HG02642 (cell line): ENCODE measurements around the gene KIF20B.
"Not testable (repeated sequence)": the region's sequence is repeated elsewhere in the genome, so short reads cannot be mapped to it uniquely, and the experiment has no call there.

Experiments used
- ATAC-seq: cut with Tn5 transposase; IDR thresholded peaks from one replicate; pipeline ENCODE4 v1.9.1; 2021; ENCODE audit warnings: mild to moderate bottlenecking; ENCODE audit not compliant: unreplicated experiment, poor library complexity

KIF20B gene

DNA sequence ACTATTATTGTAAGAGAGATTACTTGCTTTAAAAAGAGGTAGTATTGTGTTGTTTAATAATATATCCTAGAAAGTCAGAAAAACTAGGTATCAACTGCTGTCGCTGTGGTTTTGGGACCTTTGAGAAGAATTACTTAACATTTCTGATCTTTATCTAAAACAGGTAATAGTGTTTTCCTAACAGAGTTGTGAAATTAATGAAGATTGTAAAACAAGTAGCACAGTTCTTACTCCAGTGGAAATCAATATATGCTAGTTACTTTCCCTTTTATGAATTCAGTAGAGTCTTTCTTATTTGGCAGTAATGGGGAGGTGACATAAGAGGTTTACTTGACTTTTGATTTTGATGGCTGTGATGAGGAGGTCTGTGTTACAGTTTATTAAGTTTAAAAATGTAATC, 58.1 kb downstream of the KIF20B start:
- ATAC-seq, result no peak

DNA sequence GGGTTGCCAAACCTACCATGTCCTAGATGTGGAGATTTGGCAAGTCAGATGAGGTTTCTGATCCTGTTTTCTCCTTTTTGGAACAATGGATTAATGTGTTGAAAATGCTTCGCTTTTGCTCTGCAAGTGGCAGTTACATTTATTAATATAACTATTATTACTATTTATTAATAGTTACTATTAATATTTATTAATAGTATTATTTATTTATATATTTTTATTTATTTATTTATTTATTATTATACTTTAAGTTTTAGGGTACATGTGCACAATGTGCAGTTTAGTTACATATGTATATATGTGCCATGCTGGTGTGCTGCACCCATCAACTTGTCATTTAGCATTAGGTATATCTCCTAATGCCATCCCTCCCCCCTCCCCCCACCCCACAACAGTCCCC, 62.3 kb downstream of the KIF20B start:
- ATAC-seq, result not testable (repeated sequence)

GRCh38 chr10:89771684-89772083, 70.3 kb downstream of the KIF20B start:
- no peak for ATAC-seq

DNA sequence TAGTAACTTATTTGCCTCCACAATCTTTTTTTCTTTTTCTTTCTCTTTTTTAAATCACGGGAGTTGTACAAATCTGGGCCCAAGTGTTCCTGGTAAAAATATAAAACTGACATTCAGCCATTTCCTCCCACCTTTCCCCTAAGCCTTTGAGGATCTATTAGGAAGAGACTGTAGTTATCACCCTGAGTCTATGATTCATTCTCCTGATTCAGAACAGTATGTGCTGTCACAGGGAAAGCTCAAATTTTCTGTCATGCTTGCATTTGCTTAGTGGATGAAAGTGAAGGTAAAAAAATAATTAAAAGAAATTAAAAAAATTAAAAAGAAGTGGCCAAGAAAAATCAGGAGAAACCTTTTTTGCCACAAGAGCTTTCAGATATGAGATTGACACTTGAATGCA, 71.7 kb downstream of the KIF20B start:
- ATAC-seq, result no peak

DNA sequence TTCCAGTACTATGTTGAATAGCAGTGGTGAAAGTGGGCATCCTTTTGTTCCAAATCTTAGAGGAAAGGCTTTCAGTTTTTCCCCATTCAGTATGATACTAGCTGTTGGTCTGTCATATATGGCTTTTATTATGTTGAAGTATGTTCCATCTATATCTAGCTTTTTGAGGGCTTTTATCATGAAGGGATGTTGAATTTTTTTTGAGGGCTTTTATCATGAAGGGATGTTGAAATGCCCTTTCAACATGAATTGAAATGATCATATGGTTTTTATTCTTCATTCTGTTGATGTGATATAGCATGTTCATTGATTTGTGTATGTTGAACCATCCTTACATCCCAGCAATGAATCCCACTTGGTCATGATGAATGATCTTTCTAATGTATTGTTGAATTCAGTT, 75.3 kb downstream of the KIF20B start:
- no peak for ATAC-seq

DNA sequence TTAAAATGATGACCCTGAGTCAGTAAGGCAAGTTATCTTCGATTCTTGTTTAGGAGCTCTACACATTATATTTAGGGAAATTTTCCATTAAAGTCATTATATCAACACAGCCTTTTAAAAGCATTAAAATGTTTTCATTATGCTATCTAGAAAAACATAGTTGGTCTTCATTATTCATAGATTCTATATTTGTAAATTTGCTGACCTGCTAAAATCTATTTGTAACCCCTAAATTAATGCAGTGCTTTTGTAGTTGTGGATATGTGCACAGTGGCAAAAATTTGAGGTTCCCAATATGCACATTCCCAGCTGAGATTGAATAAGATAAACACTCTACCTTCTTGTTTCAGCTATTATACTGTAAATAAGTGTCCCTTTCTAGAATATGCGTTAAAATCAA, 81.1 kb downstream of the KIF20B start:
- no peak for ATAC-seq

DNA sequence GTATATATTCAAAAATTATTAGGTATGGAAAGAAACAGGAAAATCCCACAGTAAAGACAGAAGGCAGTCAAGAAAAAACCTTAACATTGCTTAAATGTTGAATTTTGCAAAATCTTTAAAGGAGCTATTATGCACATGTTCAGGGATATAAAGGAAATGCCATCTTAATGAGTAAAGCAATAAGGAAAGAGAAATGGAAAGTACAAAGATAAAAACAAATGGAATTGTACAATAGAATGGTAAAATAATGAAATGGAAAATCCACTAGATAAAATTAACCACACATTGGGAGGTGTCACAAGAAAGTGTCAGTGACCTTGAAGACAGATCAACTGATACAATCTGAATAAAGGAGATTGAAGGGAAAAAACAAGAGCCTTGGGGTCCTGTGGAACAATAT, 82.0 kb downstream of the KIF20B start:
- no peak for ATAC-seq

DNA sequence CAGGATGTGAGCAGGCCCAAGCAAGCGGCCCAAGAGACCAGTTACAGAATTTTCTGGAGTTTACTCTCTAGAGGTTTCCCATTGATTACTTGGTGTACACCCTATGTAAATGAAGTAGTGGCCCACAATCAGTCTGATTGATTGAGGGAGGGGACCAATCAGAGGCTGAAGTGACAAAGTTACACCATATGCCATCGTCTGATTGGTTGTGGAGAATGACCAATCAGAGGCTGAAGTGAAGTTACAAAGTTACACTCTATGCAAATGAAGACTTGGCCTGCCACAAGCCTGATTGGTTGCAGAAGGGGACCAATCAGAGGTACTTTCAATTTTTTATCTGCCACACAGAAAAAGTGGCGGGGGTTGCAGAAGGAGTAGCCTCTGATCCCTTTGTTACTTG, 83.7 kb downstream of the KIF20B start:
- no peak for ATAC-seq

DNA sequence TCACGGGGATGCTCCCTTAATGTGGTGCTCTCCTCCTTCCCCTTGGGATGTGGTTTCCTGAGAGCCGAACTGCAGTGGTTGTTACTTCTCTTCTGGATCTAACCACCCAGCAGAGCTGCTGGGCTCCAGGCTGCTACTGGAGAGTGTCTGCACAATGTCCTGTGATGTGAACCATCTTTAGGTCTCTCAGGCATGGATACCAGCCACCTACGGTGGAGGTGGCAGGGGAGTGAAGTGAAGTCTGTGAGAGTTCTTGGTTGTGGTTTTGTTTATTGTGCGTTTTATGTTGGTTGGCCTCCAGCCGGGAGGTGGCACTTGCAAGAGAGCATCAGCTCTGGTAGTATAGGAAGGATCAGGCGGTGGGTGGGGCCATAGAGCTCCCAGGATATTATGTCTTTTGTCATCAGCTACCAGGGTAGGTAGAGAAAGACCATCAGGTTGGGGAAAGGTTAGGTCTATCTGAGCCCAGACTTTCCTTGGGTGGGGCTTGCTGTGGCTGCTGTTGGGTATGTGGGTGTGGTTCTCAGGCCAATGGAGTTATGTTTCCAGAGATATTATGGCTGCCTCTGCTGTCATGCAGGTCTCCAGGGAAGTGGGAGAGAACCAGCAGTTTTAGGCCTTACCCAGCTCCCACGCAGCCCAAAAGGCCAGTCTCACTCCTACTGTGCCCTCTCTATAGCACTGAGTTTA, 87.9 kb downstream of the KIF20B start:
- ATAC-seq, result no peak

- ATAC-seq, result no peak
These were observed 90.8 kb downstream of the KIF20B start for GRCh38 chr10:89792187-89792586.

- ATAC-seq, result peak; percentile 66
These were observed 92.4 kb downstream of the KIF20B start for GRCh38 chr10:89793649-89794254.

GRCh38 chr10:89795840-89796239, 94.5 kb downstream of the KIF20B start:
- peak; percentile 78 for ATAC-seq

DNA sequence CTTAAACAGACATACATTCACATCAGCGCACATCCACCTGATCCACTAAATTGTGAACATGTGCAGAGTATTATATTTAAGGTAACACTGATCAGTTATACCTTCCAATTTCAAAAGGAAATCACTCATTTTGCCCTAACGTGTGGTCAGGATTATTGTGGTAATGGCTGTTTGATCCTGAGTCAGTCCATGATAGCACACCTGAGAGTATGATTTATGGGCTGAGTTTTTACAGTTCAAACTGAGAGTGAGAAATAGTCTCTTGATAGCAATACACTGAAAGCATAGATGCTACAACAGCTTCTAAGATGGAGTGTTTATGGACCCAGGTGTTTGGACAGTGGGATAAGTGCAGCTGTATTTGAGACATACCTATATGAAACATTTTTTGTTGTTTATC, 96.7 kb downstream of the KIF20B start:
- no peak for ATAC-seq

- no peak for ATAC-seq
These were observed 98.2 kb downstream of the KIF20B start for GRCh38 chr10:89799573-89799972.

DNA sequence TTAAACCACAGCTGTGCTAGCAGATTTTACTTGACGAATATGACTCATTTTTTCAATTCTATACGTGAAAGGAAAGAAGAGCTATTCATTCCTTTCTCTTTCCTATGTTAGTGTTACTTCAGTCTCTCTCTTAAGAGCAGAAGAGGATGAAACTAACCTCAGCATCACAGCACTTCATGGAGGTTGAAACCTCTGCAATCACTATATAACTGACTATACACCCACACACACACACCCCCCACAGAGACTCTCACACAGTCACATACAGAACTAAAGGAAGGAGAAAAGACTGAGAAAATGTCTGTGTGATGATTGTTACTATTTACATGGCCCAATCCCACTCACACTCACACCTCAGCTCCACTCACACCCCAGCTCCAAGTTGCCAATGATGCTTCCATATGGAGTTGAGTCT, 104.2 kb downstream of the KIF20B start:
- ATAC-seq, result peak; percentile 90

DNA sequence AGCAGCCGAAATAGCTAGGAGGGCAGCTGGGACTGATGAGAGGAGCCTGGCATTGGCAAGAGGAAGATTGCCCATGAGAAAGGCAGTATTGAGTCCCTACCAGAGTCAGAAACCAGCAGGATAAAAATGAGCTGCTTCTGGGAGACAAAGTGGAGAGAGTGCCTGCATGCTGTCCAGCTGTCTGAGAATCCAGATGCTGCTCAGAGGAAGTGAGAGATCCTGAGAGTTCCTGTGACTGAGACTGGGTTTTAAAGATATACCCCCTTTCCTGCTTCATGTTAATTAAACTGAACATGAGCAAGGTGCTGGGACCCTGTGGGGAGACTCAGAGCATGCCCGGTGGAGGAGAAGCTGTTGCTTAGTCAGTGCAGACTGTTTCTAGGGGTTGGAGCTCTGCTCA, 107.5 kb downstream of the KIF20B start:
- no peak for ATAC-seq

DNA sequence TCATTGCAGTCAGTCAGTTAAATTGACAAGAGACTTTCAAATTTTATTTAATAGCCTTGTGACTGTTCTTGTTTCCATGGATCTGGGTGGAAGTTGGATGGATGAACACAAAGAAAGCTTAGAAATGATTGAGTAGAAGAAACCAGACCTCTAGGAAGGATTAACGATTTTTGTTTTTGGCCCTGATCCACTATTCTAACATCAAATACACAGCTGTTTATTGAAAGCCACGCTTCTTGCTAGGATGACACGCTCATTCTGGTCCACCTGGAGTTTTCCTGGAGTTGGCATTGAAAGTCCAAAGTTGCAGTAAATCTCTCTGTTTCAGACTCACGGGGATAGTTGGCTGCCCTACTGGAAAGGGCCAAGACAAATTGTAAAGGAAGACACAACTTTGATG, 108.4 kb downstream of the KIF20B start:
- no peak for ATAC-seq

DNA sequence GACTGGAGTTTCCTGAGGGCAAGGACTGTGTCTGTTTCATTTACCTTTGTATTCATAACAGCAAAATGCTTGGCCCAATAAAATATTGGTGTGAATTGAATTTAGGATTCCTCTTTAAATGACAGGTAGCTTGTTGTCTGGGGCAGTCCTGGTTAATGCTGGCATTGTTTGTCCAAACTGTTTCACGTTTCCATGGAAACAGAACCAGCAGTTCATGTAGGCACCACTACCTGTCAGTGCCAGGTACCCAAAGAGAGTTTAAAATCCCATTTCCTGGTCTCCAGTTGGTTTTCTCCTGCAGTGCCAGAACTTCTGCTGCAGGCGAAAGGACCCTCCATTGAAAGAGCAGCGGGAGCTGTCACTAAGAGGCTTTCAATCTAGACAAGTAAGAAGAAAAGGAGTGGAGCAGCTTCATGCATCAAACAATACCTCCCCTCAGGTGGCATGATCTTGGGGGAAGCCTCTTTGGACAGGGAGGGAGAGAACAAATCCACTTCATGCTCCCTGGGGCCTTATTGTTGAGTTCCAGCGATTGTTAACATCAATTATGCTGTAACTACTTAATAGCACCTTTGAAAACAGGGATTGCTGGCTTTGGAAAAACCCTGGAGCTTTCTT, 109.6 kb downstream of the KIF20B start:
- ATAC-seq, result no peak

- ATAC-seq, result no peak
These were observed 112.2 kb downstream of the KIF20B start for GRCh38 chr10:89813546-89813945.

DNA sequence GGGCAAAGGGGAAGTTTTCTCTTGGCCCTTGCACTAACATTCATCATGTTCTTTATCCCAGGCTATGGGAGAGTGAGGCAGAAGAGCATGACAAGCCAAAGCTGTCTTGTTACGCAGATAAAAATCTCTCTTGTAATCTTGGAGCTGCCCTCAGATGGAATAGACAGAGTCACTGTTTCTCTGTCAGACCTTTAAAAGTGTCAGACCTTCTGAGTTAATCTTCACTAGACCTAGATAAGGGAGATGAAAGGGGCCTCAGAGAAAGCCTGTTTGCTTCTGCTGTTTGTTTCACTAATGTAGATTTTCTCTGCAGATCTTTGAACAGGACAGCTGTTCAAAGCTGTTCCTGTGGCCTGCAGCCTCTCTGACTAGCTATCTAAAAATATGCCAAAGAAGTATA, 112.9 kb downstream of the KIF20B start:
- ATAC-seq, result no peak

GRCh38 chr10:89815049-89815853, 113.9 kb downstream of the KIF20B start:
- no peak for ATAC-seq
